CD4-positive, alpha-beta T cell (primary cell): ENCODE results near the gene PIWIL4. TPM values are rescaled to one million over a fixed set of nuclear protein-coding genes. Genes with fewer than 3 reads are reported as not detected.

Experiments
- ATAC-seq: fragments of 200-7000 bp; cut with Tn5 transposase; one replicate; pipeline ENCODE4 v1.10.0; 2022; ENCODE audit warnings: mild to moderate bottlenecking; ENCODE audit not compliant: poor library complexity
- CTCF ChIA-PET: fragments of 350-600 bp; sonication (Branson Sonifier 250); formaldehyde crosslinking; loops from one replicate; lab custom pipeline; 2021; ENCODE audit warnings: antibody characterized with exemption, inconsistent platforms; lab: Charles Lee
- POLR2A ChIA-PET: fragments of 350-600 bp; sonication (Branson Sonifier 250); formaldehyde crosslinking; loops from one replicate; lab custom pipeline; 2021; ENCODE audit warnings: antibody characterized with exemption, inconsistent platforms; lab: Charles Lee
- DNase-seq, 14 experiments: peaks; one replicate each; pipeline ENCODE4 v3.0.0-alpha.2; 2013 to 2020; ENCODE audit warnings: mixed read lengths in 2 of 14
- H3K27ac ChIP-seq, 2 donors: one replicate each; pipeline versions ENCODE4 v1.5.1 to v1.7.0; 2013; ENCODE audit warnings: low read length in 2 of 2, low read depth in 1 of 2, mild to moderate bottlenecking in 1 of 2
- H3K27me3 ChIP-seq, 2 experiments: 1 replicate in 1 of 2; 2 replicates in 1 of 2; pipeline versions ENCODE4 v1.6.1 to v1.7.0; 2013; ENCODE audit warnings: low read length in 2 of 2, control low read depth in 1 of 2, mild to moderate bottlenecking in 1 of 2, moderate library complexity in 1 of 2; ENCODE audit not compliant: insufficient read depth in 2 of 2, control insufficient read depth in 1 of 2
- H3K36me3 ChIP-seq: one replicate; pipeline ENCODE4 v1.6.1; 2013; ENCODE audit warnings: low read length, control low read depth; ENCODE audit not compliant: insufficient read depth
- H3K4me1 ChIP-seq: one replicate; pipeline ENCODE4 v1.6.1; 2013; ENCODE audit warnings: low read length, control low read depth; ENCODE audit not compliant: insufficient read depth
- H3K4me3 ChIP-seq: one replicate; pipeline ENCODE4 v1.5.1; 2013; ENCODE audit warnings: mild to moderate bottlenecking, low read length, moderate library complexity
- H3K9me3 ChIP-seq, 2 experiments: 1 replicate in 1 of 2; 2 replicates in 1 of 2; pipeline versions ENCODE4 v1.6.1 to v1.7.0; 2013; ENCODE audit warnings: low read length in 2 of 2, mild to moderate bottlenecking in 2 of 2, control low read depth in 1 of 2, moderate library complexity in 1 of 2; ENCODE audit not compliant: control insufficient read depth in 1 of 2, insufficient read depth in 1 of 2
- H3K27ac Mint-ChIP-seq: one replicate; pipeline ENCODE4 v1.8.0; 2020; ENCODE audit warnings: mixed read lengths
- H3K27me3 Mint-ChIP-seq: one replicate; pipeline ENCODE4 v1.8.0; 2021; ENCODE audit warnings: mixed read lengths
- H3K36me3 Mint-ChIP-seq: one replicate; pipeline ENCODE4 v1.8.0; 2021; ENCODE audit warnings: low read depth, mixed read lengths
- H3K4me1 Mint-ChIP-seq: one replicate; pipeline ENCODE4 v1.8.0; 2021; ENCODE audit warnings: low read depth, mixed read lengths
- H3K4me3 Mint-ChIP-seq: one replicate; pipeline ENCODE4 v1.8.0; 2020; ENCODE audit warnings: mild to moderate bottlenecking, mixed read lengths
- H3K9me3 Mint-ChIP-seq: one replicate; pipeline ENCODE4 v1.8.0; 2020; ENCODE audit warnings: mixed read lengths
- intact Hi-C, 2 experiments: fragments of 100-400 bp; cut with DNase I in 1 of 2; cut with micrococcal nuclease in 1 of 2; formaldehyde crosslinking; loops; one replicate each; pipeline versions ENCODE4 v1.15.1 to v1.9.0; 2023 to 2025; cut with DNase I, micrococcal nuclease
- total RNA-seq, 174 experiments: library from RNA in 2 of 174; stranded (reverse) in 2 of 174; gene quantifications; one replicate each; pipeline ENCODE4 v1.2.3 and lab custom pipeline; 2021 to 2026
- TF ChIP-seq, protein P1 (sequence below): fragments of 200-600 bp; IDR thresholded peaks from one replicate; pipeline ENCODE4 v1.8.0; 2022; ENCODE audit warnings: antibody characterized with exemption, mild to moderate bottlenecking

PIWIL4 gene
- total RNA-seq, 2 experiments from 2014 or later = 1.3 to 1.4 TPM

DNA sequence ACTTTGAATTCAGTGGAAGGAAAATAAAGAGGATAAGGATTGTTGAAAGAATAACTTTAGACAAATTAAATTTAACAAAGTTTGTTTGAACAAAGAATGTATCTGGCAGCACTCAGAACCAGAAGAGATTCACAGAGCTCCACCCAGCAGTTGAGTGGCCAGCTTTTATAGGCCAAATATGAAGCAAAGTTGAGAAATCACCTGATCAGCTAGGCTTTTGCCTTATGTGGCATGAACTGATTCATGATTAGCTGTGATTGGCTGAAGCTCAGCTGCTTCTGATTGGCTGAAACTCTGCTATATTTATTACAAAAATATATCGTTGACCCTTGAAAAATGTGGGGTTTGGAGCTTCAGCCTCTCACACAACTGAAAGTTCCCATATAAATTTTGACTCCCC lies 62.6 kb downstream of the PIWIL4 start:
- H3K4me3 ChIP-seq = no peak overlapping the region
- no peak for ATAC-seq
- CTCF ChIA-PET = no interaction called here
- TF ChIP-seq, protein P1, sequence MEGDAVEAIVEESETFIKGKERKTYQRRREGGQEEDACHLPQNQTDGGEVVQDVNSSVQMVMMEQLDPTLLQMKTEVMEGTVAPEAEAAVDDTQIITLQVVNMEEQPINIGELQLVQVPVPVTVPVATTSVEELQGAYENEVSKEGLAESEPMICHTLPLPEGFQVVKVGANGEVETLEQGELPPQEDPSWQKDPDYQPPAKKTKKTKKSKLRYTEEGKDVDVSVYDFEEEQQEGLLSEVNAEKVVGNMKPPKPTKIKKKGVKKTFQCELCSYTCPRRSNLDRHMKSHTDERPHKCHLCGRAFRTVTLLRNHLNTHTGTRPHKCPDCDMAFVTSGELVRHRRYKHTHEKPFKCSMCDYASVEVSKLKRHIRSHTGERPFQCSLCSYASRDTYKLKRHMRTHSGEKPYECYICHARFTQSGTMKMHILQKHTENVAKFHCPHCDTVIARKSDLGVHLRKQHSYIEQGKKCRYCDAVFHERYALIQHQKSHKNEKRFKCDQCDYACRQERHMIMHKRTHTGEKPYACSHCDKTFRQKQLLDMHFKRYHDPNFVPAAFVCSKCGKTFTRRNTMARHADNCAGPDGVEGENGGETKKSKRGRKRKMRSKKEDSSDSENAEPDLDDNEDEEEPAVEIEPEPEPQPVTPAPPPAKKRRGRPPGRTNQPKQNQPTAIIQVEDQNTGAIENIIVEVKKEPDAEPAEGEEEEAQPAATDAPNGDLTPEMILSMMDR = no peak
- no peaks in the 10 kb centered on the region for H3K27me3 ChIP-seq
- H3K36me3 ChIP-seq = no peaks in the 10 kb centered on the region
- H3K27me3 Mint-ChIP-seq = peaks cover 11% of the 10 kb centered on the region
- intact Hi-C loops = loop anchor here in 1 of 2 experiments (10.0 kb wide), 1 partner anchor 525 kb away; no protein-coding TSS in a partner anchor
- no peaks in the 10 kb centered on the region for H3K4me1 ChIP-seq
- peaks cover 2% of the 10 kb centered on the region for H3K9me3 Mint-ChIP-seq
- no peak overlapping the region for H3K27ac Mint-ChIP-seq
- peaks cover 0 to 6% of the 10 kb centered on the region in 2 experiments for H3K9me3 ChIP-seq
- POLR2A ChIA-PET = no interaction called here
- H3K27ac ChIP-seq = no peak overlapping the region
- H3K4me3 Mint-ChIP-seq = no peak overlapping the region
- DNase-seq = no peak
- H3K4me1 Mint-ChIP-seq = no peaks in the 10 kb centered on the region
- no peaks in the 10 kb centered on the region for H3K36me3 Mint-ChIP-seq

DNA sequence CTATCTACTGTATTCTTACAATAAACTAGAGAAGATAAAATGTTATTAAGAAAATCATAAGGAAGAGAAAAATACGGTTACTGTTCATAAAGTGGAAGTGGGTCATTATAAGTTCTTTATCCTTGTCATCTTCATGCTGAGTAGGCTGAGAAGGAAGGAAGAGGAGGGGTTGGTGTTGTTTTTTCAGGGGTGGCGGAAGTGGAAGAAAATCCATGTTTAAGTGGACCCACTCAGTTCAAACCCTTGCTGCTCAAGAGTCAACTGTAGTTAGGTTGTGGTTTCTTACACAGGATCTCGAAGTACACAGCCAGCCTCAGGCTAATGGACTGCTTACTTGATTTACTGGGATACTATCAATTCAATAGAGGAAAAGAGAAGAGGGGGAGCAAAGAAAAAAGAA lies 63.1 kb downstream of the PIWIL4 start:
- Mint-ChIP-seq H3K4me3 (no peak overlapping the region), H3K9me3 (peaks cover 2% of the 10 kb centered on the region), H3K4me1 (no peaks in the 10 kb centered on the region), H3K27ac (no peak overlapping the region), H3K36me3 (no peaks in the 10 kb centered on the region), H3K27me3 (peaks cover 11% of the 10 kb centered on the region)
- Histone ChIP-seq H3K4me3 (no peak overlapping the region), H3K9me3 (peaks cover 0 to 6% of the 10 kb centered on the region in 2 experiments), H3K36me3 (no peaks in the 10 kb centered on the region), H3K27me3 (no peaks in the 10 kb centered on the region), H3K27ac (no peak overlapping the region), H3K4me1 (no peaks in the 10 kb centered on the region)
- intact Hi-C loops = no loop called here
- ChIA-PET POLR2A (no interaction called here), CTCF (no interaction called here)
- DNase-seq (no peak), ATAC-seq (no peak)
- TF ChIP-seq, protein P1 = no peak

GRCh38 chr11:94632356-94632755 lies 65.2 kb downstream of the PIWIL4 start:
- no peaks in the 10 kb centered on the region for H3K36me3 Mint-ChIP-seq
- no peak overlapping the region for H3K27ac ChIP-seq
- POLR2A ChIA-PET = no interaction called here
- no peaks in the 10 kb centered on the region for H3K4me1 ChIP-seq
- H3K4me1 Mint-ChIP-seq = no peaks in the 10 kb centered on the region
- no peak overlapping the region for H3K4me3 Mint-ChIP-seq
- no peaks in the 10 kb centered on the region for H3K36me3 ChIP-seq
- ATAC-seq = no peak
- DNase-seq = no peak
- TF ChIP-seq, protein P1 = no peak
- intact Hi-C loops = no loop called here
- H3K9me3 ChIP-seq = no peaks in the 10 kb centered on the region
- peaks cover 3% of the 10 kb centered on the region for H3K27me3 Mint-ChIP-seq
- no peak overlapping the region for H3K27ac Mint-ChIP-seq
- no peak overlapping the region for H3K4me3 ChIP-seq
- H3K9me3 Mint-ChIP-seq = no peaks in the 10 kb centered on the region
- no peaks in the 10 kb centered on the region for H3K27me3 ChIP-seq
- CTCF ChIA-PET = no interaction called here
